Subcutaneous adipose tissue (tissue), 4 donors: ENCODE measurements around the gene KTI12. TPM values are rescaled to one million over a fixed set of nuclear protein-coding genes. Genes with fewer than 3 reads are reported as not detected.

Experiments
- CTCF ChIP-seq: fragments of 450-650 bp; IDR thresholded peaks from one replicate; pipeline ENCODE4 v1.5.1; 2016; ENCODE audit warnings: low read depth, mild to moderate bottlenecking, control low read depth, antibody characterized with exemption, moderate library complexity
- total RNA-seq, 4 donors: library from RNA; depleted of rRNA; stranded (reverse); fragments of >200 nt; gene quantifications; one replicate each; pipeline ENCODE4 v1.1.0, GENCODE V29; 2016

The KTI12 gene
- total RNA-seq = 1 to 10 TPM; 3.9 to 8.3 (median 6.3) TPM

- no peak for TF ChIP-seq CTCF
Observed at GRCh38 chr1:52033190-52034049, at the start of gene KTI12. TSS of gene KTI12 (minus strand) at chr1:52033810. CDS start at chr1:52033761, 49 bp downstream.

GRCh38 chr1:52080014-52080415, 46.4 kb upstream of the KTI12 start:
- TF ChIP-seq CTCF = no peak

GRCh38 chr1:52072291-52072690, 38.7 kb upstream of the KTI12 start:
- no peak for TF ChIP-seq CTCF

GRCh38 chr1:52070704-52071103, 37.1 kb upstream of the KTI12 start:
- no peak for TF ChIP-seq CTCF

GRCh38 chr1:52063192-52063591, 29.6 kb upstream of the KTI12 start:
- TF ChIP-seq CTCF = no peak

- no peak for TF ChIP-seq CTCF
Observed at GRCh38 chr1:52060822-52061221, 27.2 kb upstream of the KTI12 start.

- no peak for TF ChIP-seq CTCF
Observed at GRCh38 chr1:52059888-52060287, 26.3 kb upstream of the KTI12 start.
